Measurements from ENCODE around the gene SLC6A19.

The SLC6A19 gene

DNA sequence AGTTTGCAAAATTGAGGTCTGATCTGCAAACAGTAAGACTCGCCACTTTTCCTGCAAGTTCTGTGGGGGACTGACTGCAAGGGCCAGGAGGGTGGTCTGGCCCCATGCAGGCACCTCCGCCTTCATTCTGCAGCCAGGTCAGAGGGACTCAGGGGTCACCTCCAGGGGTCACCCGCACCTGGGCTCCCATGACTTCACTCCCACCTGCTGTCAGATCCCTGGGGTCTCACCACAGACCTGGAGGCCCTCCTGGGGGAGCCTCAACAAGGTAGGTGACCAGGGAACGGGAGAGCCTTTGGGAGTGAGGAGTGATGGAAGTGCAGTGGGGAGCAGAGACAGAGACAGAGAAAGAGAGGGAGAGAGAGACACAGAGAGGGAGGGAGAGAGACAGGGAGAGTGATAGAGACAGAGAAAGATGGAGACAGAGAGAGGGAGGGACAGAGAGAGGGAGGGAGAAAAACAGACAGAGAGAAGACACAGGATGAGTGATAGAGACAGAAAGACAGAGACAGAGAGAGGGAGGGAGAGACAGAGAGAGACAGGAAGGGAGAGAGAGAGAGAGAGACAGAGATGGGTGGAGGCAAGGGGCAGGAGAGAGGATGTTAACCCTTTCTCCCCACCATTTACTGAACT lies 41.5 kb upstream of the SLC6A19 start:
- H3K27me3 ChIP-seq (ENCODE audit: insufficient read depth, poor library complexity, severe bottlenecking) = peaks cover 10% of the 10 kb centered on the region
- no peak for DNase-seq (ENCODE audit: low read depth in 1 of 2, low spot score in 1 of 2)
- H3K4me3 ChIP-seq (replicated peaks; ENCODE audit: insufficient read depth, low read length) = no peak overlapping the region
- TF ChIP-seq REST (IDR thresholded peaks at IDR 0.05; ENCODE audit: insufficient replicate concordance, low read depth) = no peak
- TF ChIP-seq, protein P1, sequence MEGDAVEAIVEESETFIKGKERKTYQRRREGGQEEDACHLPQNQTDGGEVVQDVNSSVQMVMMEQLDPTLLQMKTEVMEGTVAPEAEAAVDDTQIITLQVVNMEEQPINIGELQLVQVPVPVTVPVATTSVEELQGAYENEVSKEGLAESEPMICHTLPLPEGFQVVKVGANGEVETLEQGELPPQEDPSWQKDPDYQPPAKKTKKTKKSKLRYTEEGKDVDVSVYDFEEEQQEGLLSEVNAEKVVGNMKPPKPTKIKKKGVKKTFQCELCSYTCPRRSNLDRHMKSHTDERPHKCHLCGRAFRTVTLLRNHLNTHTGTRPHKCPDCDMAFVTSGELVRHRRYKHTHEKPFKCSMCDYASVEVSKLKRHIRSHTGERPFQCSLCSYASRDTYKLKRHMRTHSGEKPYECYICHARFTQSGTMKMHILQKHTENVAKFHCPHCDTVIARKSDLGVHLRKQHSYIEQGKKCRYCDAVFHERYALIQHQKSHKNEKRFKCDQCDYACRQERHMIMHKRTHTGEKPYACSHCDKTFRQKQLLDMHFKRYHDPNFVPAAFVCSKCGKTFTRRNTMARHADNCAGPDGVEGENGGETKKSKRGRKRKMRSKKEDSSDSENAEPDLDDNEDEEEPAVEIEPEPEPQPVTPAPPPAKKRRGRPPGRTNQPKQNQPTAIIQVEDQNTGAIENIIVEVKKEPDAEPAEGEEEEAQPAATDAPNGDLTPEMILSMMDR (IDR thresholded peaks at IDR 0.05; ENCODE audit: insufficient read depth, low read length) = no peak
- TF ChIP-seq POLR2AphosphoS5 (IDR thresholded peaks at IDR 0.05; ENCODE audit: low read depth) = no peak
- TF ChIP-seq GABPA (IDR thresholded peaks at IDR 0.05; ENCODE audit: low read depth) = no peak
- TF ChIP-seq SPI1 (IDR thresholded peaks at IDR 0.05; ENCODE audit: borderline replicate concordance, low read depth) = no peak
- no peak overlapping the region for H3K27ac ChIP-seq (replicated peaks)

GRCh38 chr5:1161108-1161832 lies 40.1 kb upstream of the SLC6A19 start:
- TF ChIP-seq SPI1 (IDR thresholded peaks at IDR 0.05; ENCODE audit: borderline replicate concordance, low read depth) (no peak), REST (IDR thresholded peaks at IDR 0.05; ENCODE audit: insufficient replicate concordance, low read depth) (no peak), GABPA (IDR thresholded peaks at IDR 0.05; ENCODE audit: low read depth) (no peak), POLR2AphosphoS5 (IDR thresholded peaks at IDR 0.05; ENCODE audit: low read depth) (no peak)
- TF ChIP-seq, protein P1 (IDR thresholded peaks at IDR 0.05; ENCODE audit: insufficient read depth, low read length) = no peak
- no peak for DNase-seq (ENCODE audit: low read depth in 1 of 2, low spot score in 1 of 2)
- Histone ChIP-seq H3K4me3 (replicated peaks; ENCODE audit: insufficient read depth, low read length) (no peak overlapping the region), H3K27ac (replicated peaks) (no peak overlapping the region), H3K27me3 (ENCODE audit: insufficient read depth, poor library complexity, severe bottlenecking) (peaks cover 7% of the 10 kb centered on the region)

- H3K27ac ChIP-seq (replicated peaks) = no peak overlapping the region
- no peak overlapping the region for H3K4me3 ChIP-seq (replicated peaks; ENCODE audit: insufficient read depth, low read length)
- peaks cover under 1% of the 10 kb centered on the region for H3K27me3 ChIP-seq (ENCODE audit: insufficient read depth, poor library complexity, severe bottlenecking)
- TF ChIP-seq, protein P1 (IDR thresholded peaks at IDR 0.05; ENCODE audit: insufficient read depth, low read length) = no peak
- no peak for TF ChIP-seq REST (IDR thresholded peaks at IDR 0.05; ENCODE audit: insufficient replicate concordance, low read depth)
- no peak for TF ChIP-seq GABPA (IDR thresholded peaks at IDR 0.05; ENCODE audit: low read depth)
- TF ChIP-seq POLR2AphosphoS5 (IDR thresholded peaks at IDR 0.05; ENCODE audit: low read depth) = no peak
- TF ChIP-seq SPI1 (IDR thresholded peaks at IDR 0.05; ENCODE audit: borderline replicate concordance, low read depth) = no peak
- DNase-seq (ENCODE audit: low read depth in 1 of 2, low spot score in 1 of 2) = no peak
These were observed 39.6 kb upstream of the SLC6A19 start for GRCh38 chr5:1161833-1162229.
